ENCODE data around the gene ADSS2. TPM values are rescaled to one million over a fixed set of nuclear protein-coding genes. Genes with fewer than 3 reads are reported as not detected.
A peak's percentile ranks its signal among the peaks of the same experiment; 100 is the strongest.

Gene ADSS2
- polyA plus RNA-seq, 1 experiment: 16.1 TPM

DNA sequence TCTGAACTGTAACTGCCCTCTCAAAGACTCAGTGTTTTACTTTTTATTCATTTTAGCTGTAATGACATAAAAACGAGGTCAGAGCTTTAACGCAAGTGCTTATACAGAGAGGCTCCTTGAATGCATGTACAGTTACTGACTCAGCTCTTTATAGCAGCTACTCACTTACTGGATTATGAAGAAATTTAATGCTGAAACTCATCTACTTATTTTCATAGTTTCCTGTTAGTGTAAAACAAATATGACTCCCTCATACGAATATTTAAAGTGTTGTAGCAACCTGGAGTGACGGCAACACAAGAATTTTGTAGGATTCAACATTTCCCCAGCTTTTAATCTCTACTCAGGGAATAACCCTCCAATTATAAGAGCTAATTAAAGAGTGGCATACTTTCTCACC is 32.7 kb downstream of the ADSS2 start:
- peaks cover 12% of the 10 kb centered on the region for H3K36me3 ChIP-seq (ENCODE audit: control insufficient read depth, insufficient read depth, low read length)
- CTCF ChIA-PET: interaction anchor here (0.6 kb wide), 1 partner anchor 674 kb away, joined by 5 read pairs; no protein-coding TSS in a partner anchor
- POLR2A ChIA-PET: no interaction called here

GRCh38 chr1:244414543-244414942 is 37.2 kb downstream of the ADSS2 start:
- POLR2A ChIA-PET: interaction anchor here (0.9 kb wide), 1 partner anchor 16 kb away, joined by 3 read pairs; no protein-coding TSS in a partner anchor

More for the DNA sequence above, 32.7 kb downstream of the ADSS2 start:
- H3K27me3 ChIP-seq (ENCODE audit: control insufficient read depth, insufficient read depth, low read length): no peaks in the 10 kb centered on the region
- no peak overlapping the region for H3K4me3 ChIP-seq (ENCODE audit: low read depth, low read length)
- TF ChIP-seq, protein P1, sequence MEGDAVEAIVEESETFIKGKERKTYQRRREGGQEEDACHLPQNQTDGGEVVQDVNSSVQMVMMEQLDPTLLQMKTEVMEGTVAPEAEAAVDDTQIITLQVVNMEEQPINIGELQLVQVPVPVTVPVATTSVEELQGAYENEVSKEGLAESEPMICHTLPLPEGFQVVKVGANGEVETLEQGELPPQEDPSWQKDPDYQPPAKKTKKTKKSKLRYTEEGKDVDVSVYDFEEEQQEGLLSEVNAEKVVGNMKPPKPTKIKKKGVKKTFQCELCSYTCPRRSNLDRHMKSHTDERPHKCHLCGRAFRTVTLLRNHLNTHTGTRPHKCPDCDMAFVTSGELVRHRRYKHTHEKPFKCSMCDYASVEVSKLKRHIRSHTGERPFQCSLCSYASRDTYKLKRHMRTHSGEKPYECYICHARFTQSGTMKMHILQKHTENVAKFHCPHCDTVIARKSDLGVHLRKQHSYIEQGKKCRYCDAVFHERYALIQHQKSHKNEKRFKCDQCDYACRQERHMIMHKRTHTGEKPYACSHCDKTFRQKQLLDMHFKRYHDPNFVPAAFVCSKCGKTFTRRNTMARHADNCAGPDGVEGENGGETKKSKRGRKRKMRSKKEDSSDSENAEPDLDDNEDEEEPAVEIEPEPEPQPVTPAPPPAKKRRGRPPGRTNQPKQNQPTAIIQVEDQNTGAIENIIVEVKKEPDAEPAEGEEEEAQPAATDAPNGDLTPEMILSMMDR (IDR thresholded peaks at IDR 0.05; ENCODE audit: insufficient read depth, low read depth, low read length): no peak
- DNase-seq (ENCODE audit: low read depth): no peak

DNA sequence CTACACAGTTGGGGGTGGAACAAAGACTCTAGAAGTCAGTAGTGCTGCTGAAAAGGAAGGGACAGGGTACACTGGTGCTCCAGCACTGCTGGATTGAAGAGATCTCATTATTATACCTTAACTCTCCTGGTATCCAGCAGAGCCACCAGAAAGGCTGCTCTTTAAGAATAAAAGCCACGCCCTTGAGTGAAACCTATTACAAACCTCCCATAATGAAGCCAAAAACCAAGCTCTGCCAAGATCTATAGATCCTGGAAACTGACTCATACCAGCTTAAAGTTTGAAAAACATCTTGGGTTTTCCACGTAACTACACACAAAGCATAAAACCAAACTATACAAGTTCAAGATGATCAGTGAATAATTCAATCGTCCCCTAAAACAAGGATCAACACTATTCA is 38.0 kb downstream of the ADSS2 start:
- Histone ChIP-seq H3K4me3 (ENCODE audit: low read depth, low read length) (no peak overlapping the region), H3K36me3 (ENCODE audit: control insufficient read depth, insufficient read depth, low read length) (peaks cover 21% of the 10 kb centered on the region), H3K27me3 (ENCODE audit: control insufficient read depth, insufficient read depth, low read length) (no peaks in the 10 kb centered on the region)
- TF ChIP-seq, protein P1 (IDR thresholded peaks at IDR 0.05; ENCODE audit: insufficient read depth, low read depth, low read length): no peak
- POLR2A ChIA-PET: no interaction called here
- no peak for DNase-seq (ENCODE audit: low read depth)
- CTCF ChIA-PET: interaction anchor here (0.8 to 1.6 kb wide), 3 partner anchors 10 to 102 kb away, joined by 3 to 4 read pairs (median 4); no protein-coding TSS in a partner anchor

More at GRCh38 chr1:244414543-244414942, 37.2 kb downstream of the ADSS2 start:
- Histone ChIP-seq H3K4me3 (ENCODE audit: low read depth, low read length) (no peak overlapping the region), H3K27me3 (ENCODE audit: control insufficient read depth, insufficient read depth, low read length) (no peaks in the 10 kb centered on the region), H3K36me3 (ENCODE audit: control insufficient read depth, insufficient read depth, low read length) (peaks cover 21% of the 10 kb centered on the region)
- CTCF ChIA-PET: interaction anchor here (0.8 to 1.6 kb wide), 3 partner anchors 9 to 103 kb away, joined by 3 to 4 read pairs (median 4); no protein-coding TSS in a partner anchor
- no peak for DNase-seq (ENCODE audit: low read depth)
- TF ChIP-seq, protein P1 (IDR thresholded peaks at IDR 0.05; ENCODE audit: insufficient read depth, low read depth, low read length): 0 out of 2 replicates have a peak, but pooled peaks have one; percentile 19

DNA sequence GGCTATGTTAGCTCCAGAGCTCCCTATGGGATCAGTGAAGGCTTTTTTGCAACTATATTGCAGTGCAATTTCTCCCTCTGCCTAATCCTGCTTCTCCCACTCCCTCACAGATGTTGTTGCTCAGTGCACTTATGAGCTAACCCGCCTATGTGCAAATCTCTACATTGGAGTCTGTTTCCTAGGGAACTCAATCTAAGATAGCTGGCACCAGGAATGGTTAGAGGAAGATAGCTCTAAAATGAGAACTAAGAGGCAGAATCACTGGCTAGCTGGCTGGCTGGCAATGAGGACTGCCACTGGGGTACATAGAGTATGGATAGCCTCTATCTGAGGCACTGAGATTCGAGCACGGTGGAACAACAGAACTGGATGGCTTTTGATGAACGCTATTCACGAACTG is 39.5 kb downstream of the ADSS2 start:
- no peak for DNase-seq (ENCODE audit: low read depth)
- no peaks in the 10 kb centered on the region for H3K27me3 ChIP-seq (ENCODE audit: control insufficient read depth, insufficient read depth, low read length)
- ChIA-PET CTCF (interaction anchor here (1.0 to 1.1 kb wide), 2 partner anchors 12 to 33 kb away, joined by 3 read pairs; no protein-coding TSS in a partner anchor), POLR2A (no interaction called here)
- TF ChIP-seq, protein P1 (IDR thresholded peaks at IDR 0.05; ENCODE audit: insufficient read depth, low read depth, low read length): no peak
- H3K4me3 ChIP-seq (ENCODE audit: low read depth, low read length): no peak overlapping the region
- H3K36me3 ChIP-seq (ENCODE audit: control insufficient read depth, insufficient read depth, low read length): peaks cover 19% of the 10 kb centered on the region

DNA sequence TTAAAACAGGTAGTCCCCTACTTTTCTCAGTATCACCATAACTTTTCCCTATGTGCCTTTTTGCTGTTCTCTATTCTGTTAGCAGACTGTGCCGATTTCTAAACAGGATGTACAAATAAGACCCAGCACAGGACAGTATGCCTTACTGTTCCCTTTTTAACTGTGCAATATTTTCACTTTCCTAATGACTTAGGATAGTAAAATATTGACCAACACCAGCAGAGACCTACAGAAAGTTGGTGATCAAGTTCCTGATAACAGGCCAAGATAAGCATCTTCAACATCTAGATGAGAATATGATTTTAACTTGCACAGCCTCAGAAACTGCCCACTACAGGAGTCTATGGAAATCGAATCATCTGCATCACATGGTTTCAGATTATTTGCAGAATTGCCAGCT is 42.0 kb downstream of the ADSS2 start:
- TF ChIP-seq, protein P1 (IDR thresholded peaks at IDR 0.05; ENCODE audit: insufficient read depth, low read depth, low read length): no peak
- CTCF ChIA-PET: no interaction called here
- Histone ChIP-seq H3K36me3 (ENCODE audit: control insufficient read depth, insufficient read depth, low read length) (peaks cover 11% of the 10 kb centered on the region), H3K27me3 (ENCODE audit: control insufficient read depth, insufficient read depth, low read length) (no peaks in the 10 kb centered on the region), H3K4me3 (ENCODE audit: low read depth, low read length) (no peak overlapping the region)
- no peak for DNase-seq (ENCODE audit: low read depth)
- POLR2A ChIA-PET: no interaction called here
